DND-41 (cell line): ENCODE measurements around the gene COL8A2.

Experiments
- ATAC-seq: fragments of 200-7000 bp; cut with Tn5 transposase; 3 replicates; pipeline ENCODE4 v1.9.1; 2021; ENCODE audit warnings: low read depth; ENCODE audit not compliant: insufficient read depth
- DNase-seq: peaks from one replicate; pipeline ENCODE4 v3.0.0-alpha.2; 2020
- H2AFZ ChIP-seq: 2 replicates; pipeline ENCODE4 v1.6.0; 2012; ENCODE audit warnings: low read depth, low read length
- H3K27ac ChIP-seq: 2 replicates; pipeline ENCODE4 v1.5.1; 2012; ENCODE audit warnings: low read length, inconsistent platforms
- H3K27me3 ChIP-seq: fragments of 200-600 bp; sonication (generic); 2 replicates; pipeline ENCODE4 v1.6.0; 2012; ENCODE audit warnings: low read length, mild to moderate bottlenecking, inconsistent platforms; ENCODE audit not compliant: insufficient read depth, poor library complexity
- H3K36me3 ChIP-seq: 2 replicates; pipeline ENCODE4 v1.5.1; 2012; ENCODE audit warnings: low read length, inconsistent platforms; ENCODE audit not compliant: insufficient read depth
- H3K4me1 ChIP-seq: 2 replicates; pipeline ENCODE4 v1.5.1; 2012; ENCODE audit warnings: mild to moderate bottlenecking, low read length; ENCODE audit not compliant: insufficient read depth
- H3K4me2 ChIP-seq: 2 replicates; pipeline ENCODE4 v1.6.0; 2012; ENCODE audit warnings: mild to moderate bottlenecking, moderate library complexity, low read length, inconsistent platforms; ENCODE audit not compliant: insufficient read depth
- H3K4me3 ChIP-seq, 2 experiments: fragments of 200-600 bp in 1 of 2; shearing (Covaris generic) in 1 of 2; 2 replicates each; pipeline ENCODE4 v1.5.1; 2012 to 2016; ENCODE audit warnings: inconsistent platforms in 2 of 2, low read length in 2 of 2, mild to moderate bottlenecking in 2 of 2, low read depth in 1 of 2, moderate library complexity in 1 of 2
- H3K79me2 ChIP-seq: 2 replicates; pipeline ENCODE4 v1.6.0; 2012; ENCODE audit warnings: low read length, inconsistent platforms; ENCODE audit not compliant: insufficient read depth
- H3K9ac ChIP-seq: 2 replicates; pipeline ENCODE4 v1.6.0; 2012; ENCODE audit warnings: low read depth, mild to moderate bottlenecking, inconsistent platforms, low read length, moderate library complexity
- H3K9me3 ChIP-seq: 2 replicates; pipeline ENCODE4 v1.5.1; 2012; ENCODE audit warnings: low read length, moderate library complexity, mild to moderate bottlenecking, inconsistent platforms; ENCODE audit not compliant: insufficient read depth, severe bottlenecking
- H4K20me1 ChIP-seq: 2 replicates; pipeline ENCODE4 v1.6.0; 2012; ENCODE audit warnings: low read length; ENCODE audit not compliant: insufficient read depth
- CTCF ChIP-seq: IDR thresholded peaks from 2 replicates; pipeline ENCODE4 v1.5.1; 2012; ENCODE audit warnings: borderline replicate concordance, low read length, moderate library complexity, mild to moderate bottlenecking; ENCODE audit not compliant: poor library complexity, severe bottlenecking; ENCODE audit errors: extremely low read depth
- EZH2 ChIP-seq: IDR thresholded peaks from 3 replicates; pipeline ENCODE4 v1.6.1; 2012; ENCODE audit warnings: borderline replicate concordance, low read depth, mild to moderate bottlenecking, moderate library complexity, low read length, inconsistent platforms; ENCODE audit not compliant: severe bottlenecking

Gene COL8A2

DNA sequence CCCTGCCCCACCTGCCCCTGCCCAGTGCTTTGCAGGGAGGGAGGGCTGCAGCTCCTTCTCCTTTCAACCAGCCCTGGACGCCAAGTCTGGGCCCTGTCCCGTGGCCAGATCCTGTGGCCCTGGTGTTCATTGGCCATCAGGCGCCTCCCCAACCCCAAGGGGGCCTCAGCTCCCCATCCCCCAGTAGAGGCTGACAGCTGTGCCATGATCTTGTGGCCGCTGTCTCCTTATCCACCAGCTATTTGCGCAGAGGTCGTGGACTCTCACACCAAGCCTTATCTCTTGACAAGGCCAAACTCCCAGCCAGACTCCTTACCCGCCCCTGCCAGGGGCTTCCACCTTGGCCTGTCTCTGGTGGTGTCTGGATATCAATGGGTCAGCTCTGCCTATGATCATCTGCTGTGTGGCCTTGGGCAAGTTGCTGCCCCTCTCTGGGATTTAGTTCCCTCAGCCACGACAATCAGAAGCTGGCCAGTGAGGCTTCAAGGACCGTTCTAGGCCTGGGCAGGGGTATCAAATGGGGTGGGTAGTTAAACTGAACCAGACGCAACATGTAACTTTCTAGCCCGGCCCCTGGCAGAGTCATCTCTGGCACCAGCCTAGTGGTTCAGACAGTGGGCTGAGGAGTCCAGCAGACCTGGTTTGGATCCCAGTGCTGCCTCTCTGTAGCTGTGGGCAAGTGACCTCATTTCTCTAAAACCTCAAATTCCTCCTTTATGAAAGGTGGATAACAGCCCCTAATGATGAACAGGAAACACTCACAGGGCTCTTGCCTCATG, 3.3 kb upstream of the COL8A2 start:
- Histone ChIP-seq H3K79me2 (no peaks in the 10 kb centered on the region), H4K20me1 (no peaks in the 10 kb centered on the region), H3K4me3 (no peak overlapping the region), H3K9me3 (no peaks in the 10 kb centered on the region), H2AFZ (no peak overlapping the region), H3K27me3 (no peaks in the 10 kb centered on the region), H3K4me2 (no peak overlapping the region), H3K36me3 (no peaks in the 10 kb centered on the region), H3K4me1 (no peaks in the 10 kb centered on the region), H3K27ac (no peak overlapping the region), H3K9ac (no peak overlapping the region)
- ATAC-seq (no peak), DNase-seq (no peak)
- TF ChIP-seq EZH2 (no peak), CTCF (no peak)

DNA sequence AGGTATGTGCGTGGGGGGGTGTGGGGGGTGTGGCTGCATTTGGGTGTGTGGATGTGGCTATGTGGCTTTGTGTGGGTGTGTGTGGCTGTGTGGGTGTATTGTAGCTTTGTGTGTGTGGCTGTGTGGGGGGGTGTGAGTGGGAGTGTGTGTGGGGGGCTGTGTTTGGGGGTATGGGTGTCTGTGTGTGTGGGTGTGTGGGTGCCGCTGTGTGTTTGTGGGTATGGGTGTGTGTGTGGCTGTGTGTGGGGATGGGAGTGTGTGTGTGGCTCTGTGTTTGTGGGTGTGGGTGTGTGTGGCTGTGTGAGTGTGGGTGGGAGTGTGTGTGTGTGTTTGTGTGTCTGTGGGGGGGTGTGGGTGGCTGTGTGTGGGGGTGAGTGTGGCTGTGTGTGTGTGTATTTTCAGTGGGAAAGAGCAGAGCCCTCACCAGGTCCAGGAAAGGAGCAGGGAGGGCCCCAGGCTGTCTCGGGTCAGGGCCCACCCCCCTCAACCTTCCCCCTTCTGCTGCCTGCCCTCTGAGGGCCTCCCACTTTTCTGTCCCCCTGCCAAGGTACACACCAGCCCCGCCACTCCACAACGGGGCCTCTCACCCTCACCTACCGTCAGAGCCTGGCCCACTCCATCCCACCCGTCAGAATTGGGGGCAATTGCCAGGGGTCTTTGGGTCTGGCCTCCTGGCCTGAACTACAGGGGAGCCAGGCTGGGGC, 1.9 kb upstream of the COL8A2 start:
- Histone ChIP-seq H3K79me2 (no peaks in the 10 kb centered on the region), H3K9me3 (no peaks in the 10 kb centered on the region), H4K20me1 (no peaks in the 10 kb centered on the region), H3K4me2 (no peak overlapping the region), H3K4me3 (no peak overlapping the region), H2AFZ (no peak overlapping the region), H3K27ac (no peak overlapping the region), H3K27me3 (no peaks in the 10 kb centered on the region), H3K36me3 (no peaks in the 10 kb centered on the region), H3K9ac (no peak overlapping the region), H3K4me1 (no peaks in the 10 kb centered on the region)
- no peak for DNase-seq
- TF ChIP-seq EZH2 (no peak), CTCF (no peak)
- ATAC-seq: no peak

DNA sequence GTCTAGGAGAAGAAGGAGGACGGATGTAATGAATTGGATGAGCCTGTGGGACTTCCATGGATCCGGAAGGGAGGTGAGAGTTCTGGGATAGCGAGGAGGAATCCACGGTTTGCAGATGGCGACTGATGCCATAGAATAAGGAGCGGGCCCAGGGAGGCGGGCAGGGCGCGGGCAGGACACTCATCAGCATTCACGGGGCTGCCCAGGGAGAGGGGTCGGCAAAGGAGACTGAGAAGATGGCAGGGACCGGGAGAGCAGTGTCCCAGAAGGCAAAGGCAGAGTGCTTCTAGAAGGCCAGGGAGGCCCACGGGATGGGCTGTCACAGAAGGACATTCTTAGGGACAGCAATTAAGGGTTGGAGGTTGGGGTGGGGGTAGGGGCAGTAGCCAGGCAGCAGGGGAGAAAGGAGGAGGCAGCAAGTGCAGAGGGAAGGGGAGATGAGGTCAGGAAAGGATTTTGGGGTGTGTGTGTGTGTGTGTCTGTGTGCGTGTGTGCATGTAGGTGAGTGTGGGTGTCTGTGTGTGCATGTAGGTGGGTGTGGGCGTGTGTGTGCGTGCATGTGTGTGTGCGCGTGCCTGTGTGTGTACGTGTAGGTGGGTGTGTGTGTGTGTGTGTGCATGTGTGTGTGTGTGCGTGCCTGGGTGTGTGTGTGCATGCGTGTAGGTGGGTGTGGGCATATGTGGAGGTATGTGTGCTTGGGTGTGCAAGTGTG, 1.1 kb upstream of the COL8A2 start:
- no peaks in the 10 kb centered on the region for H4K20me1 ChIP-seq
- H3K27me3 ChIP-seq: no peaks in the 10 kb centered on the region
- no peak overlapping the region for H2AFZ ChIP-seq
- no peaks in the 10 kb centered on the region for H3K36me3 ChIP-seq
- DNase-seq (no peak), ATAC-seq (no peak)
- H3K4me3 ChIP-seq: no peak overlapping the region
- H3K79me2 ChIP-seq: no peaks in the 10 kb centered on the region
- no peaks in the 10 kb centered on the region for H3K9me3 ChIP-seq
- H3K4me1 ChIP-seq: no peaks in the 10 kb centered on the region
- no peak overlapping the region for H3K27ac ChIP-seq
- no peak overlapping the region for H3K9ac ChIP-seq
- TF ChIP-seq EZH2: no peak
- no peak for TF ChIP-seq CTCF
- H3K4me2 ChIP-seq: no peak overlapping the region
